Endometrial microvascular endothelial cells (primary cell): Measurements from ENCODE around the gene EAF1. TPM values are rescaled to one million over a fixed set of nuclear protein-coding genes. Genes with fewer than 3 reads are reported as not detected.
"Not testable (repeated sequence)": the region's sequence is repeated elsewhere in the genome, so short reads cannot be mapped to it uniquely, and the experiment has no call there.

ENCODE experiments used
- in situ Hi-C: cut with HindIII; loops from 2 replicates; pipeline ENCODE4 v1.10.0; 2017; ENCODE audit warnings: low sequenced_read_pairs, low pct_unique_long_range_greater_than_20kb; ENCODE audit errors: inconsistent ontology term
- total RNA-seq: library from RNA; depleted of rRNA; stranded (reverse); fragments of >200 nt; gene quantifications from one replicate; pipeline ENCODE4 v1.2.3, GENCODE V29; 2015; ENCODE audit errors: inconsistent ontology term

EAF1 gene
- total RNA-seq, 1 donor from 2014 or later, result 17.6 TPM

DNA sequence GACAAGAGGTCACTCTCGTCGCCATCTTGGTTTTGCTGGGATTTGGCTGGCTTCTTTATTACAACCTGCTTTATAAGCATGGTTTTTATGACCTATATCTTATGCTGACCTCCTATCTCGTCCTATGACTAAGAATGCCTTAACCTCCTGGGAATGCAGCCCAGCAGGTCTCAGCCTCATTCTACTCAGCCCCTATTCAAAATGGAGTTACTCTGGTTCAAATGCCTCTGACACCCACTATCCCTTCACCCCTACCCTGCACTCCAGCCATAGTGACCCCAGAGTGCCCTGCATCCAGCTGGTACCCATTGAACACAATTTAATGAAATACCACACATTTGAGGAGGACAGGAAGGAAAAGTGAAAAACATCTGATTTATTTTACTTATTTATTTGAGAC is 23.4 kb upstream of the EAF1 start:
- in situ Hi-C loops, result no loop called here

DNA sequence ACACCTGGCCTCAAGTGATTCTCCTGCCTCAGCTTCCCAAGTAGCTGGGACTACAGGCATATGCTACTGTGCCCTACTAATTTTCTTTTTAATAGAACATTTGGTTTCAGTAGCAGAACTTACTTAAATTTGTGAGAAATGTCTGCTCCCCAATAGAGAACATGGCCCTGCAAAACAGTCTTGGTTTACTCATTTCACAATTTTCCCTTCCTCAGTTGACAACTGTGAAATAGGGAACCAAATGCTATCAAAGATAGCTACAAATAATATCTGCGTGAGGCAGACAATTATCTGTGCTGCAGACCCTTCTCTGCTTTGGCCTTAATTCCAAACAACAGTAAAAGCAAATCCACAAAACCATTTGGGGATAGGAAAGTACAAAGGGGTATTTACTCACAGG is 22.6 kb upstream of the EAF1 start:
- in situ Hi-C loops, result no loop called here

DNA sequence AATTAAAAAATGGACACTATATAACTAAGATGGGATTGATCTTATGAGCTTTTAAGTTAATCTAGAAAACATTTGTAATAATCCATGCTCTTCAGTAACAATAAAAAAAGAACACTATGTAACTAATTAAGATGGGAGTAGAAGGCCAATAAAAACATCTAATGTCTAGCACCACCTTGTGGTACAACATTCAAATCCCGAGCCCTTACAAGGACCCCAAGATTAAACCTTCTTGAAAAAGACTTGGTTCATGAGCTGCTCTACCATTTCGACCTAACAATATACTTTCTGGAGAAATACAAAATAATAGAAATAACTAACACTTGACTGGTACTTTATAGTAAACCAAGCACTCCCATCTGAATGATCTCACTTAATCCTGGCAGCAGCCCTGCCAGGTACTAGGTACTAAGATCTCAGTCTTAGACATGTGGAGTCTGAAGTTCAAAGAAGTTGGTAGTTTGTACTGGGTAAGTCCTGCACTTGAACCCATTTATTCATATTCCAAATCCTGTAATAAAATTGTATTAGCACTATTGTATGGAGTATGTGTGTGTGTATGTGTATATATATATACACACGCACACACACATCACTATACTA is 21.8 kb upstream of the EAF1 start:
- in situ Hi-C loops, result no loop called here

DNA sequence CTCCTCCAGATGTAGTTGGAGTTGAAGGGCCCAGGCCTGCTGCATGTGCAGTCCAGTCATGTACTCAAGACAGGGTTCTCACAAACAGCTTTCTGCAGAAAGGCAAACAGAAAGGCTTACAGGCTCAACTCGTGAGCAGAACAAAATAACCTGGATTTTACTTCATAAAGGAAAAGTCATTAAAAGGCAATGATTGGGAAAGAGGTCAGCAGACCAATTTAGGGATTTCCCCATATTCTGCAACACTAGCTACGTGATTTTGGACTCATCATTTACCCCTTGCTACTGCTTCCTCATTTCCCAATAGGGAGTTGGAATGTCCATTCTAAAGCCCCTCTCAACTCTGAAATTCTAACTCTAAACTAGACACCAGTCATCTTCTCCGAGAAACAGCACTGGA is 18.2 kb upstream of the EAF1 start:
- in situ Hi-C loops, result no loop called here

DNA sequence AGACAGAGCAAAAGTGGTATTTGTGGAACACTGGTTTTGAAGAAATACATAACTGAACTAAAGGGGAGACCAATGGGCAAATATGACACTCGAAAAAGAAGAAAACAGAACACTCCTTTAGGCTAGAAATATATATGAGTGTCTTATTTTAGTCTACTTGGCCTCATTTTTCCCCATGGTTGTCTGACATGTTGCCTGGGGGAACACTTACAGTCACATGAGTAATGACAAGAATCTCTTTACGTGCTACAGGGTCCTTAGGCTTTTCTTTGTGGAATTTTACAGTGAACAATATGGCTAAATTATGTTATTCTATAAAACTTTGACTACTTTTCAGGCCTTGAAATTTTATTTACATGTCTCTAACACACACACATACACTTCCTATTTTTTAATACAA is 17.6 kb upstream of the EAF1 start:
- in situ Hi-C loops, result no loop called here

DNA sequence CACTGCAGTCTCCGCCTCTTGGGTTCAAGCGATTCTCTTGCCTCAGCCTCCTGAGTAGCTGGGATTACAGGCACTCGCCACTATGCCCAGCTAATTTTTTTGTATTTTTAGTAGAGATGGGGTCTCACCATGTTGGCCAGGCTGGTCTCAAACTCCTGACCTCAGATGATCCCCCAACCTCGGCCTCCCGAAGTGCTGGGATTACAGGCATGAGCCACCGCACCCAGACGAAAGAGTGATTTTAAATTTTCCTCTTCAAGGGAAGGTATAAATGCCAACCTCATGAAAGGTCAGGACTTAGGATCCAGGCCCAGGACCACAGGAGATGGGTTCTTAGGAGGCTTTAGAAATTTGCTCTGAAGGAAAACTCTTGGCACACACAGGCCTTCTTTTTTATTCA is 16.4 kb upstream of the EAF1 start:
- in situ Hi-C loops, result not testable (repeated sequence)

DNA sequence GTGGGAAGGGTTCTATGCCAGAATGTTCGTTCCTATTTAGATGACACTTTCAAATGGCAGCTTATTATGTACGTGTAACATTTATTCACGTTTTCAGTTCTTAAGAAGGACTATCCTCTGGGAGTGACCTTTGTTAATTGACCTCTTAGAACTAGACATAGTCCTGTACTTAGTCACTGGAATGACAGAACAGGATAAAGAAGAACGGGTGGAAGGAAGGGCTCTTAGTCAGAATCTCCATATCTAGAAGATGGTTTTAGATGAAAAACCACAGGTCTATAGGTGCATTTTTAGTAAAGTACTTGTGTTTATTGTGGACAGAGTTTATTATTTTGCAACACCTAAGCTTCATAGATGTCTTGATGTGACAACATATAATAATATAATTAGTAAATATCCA is 6.5 kb upstream of the EAF1 start:
- in situ Hi-C loops, result no loop called here

DNA sequence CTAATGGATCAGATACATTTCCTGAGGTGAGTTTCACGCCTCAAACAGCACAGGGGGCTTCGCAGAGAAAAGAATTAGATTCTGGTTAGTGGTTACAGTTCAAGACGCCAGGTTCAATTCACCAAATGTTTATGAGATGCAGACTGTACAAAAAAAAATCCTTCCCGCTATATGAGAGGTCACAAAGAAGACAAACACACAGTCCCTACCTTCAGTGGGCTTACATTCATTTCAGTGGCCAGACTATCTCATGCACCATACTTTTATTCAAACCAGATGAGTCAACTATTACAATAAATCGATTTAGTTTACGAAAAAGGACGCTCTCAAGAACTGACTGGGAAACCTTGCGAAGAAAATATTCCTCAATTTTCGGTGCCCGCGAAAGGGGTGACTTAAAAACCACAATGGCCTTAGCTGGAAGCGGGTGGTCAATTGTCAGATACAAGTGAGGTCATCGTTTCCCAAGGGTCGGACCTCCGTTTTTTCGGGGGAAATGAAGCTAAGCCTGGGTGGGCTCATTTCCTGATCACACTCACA is 749 bp upstream of the EAF1 start:
- in situ Hi-C loops, result no loop called here

DNA sequence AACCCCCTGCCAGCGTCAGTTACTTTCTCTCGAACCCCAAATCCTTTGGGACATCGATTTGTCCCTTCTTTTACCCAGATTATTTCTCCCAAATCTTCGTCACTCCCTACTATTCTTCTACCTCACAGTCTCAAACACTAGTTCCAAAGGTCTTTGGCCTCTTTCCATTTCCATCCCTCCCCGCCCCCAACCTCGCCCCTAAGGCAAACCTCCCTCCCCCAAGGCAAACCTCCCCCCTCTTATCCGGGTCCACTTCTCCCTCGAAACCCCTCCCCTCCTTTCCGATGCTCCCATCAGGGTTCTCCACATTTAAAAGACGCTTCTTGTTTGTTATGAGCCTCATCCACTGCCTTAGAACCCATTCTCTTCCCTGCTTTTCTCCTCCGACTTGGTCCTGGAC is 583 bp downstream of the EAF1 start:
- in situ Hi-C loops, result no loop called here

DNA sequence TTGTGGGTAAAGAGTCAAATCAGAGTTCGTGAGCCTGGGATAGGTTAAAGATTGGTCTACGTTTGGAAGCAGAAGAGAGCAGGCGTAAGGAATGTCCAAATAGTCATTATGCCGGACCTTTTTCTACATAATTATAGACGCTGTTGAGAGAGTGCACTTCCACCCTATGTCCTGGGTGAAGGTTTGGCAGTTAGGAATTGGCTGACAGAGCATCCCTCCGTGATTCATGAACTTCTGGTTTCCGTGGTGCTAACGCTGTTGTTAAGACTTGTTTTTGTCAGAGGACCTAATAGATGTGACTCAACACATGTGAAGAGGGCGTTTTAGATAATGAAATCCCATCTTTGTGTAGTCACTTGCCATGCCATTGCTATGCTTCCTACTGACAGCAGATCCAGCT is 1.1 kb downstream of the EAF1 start:
- in situ Hi-C loops, result no loop called here

DNA sequence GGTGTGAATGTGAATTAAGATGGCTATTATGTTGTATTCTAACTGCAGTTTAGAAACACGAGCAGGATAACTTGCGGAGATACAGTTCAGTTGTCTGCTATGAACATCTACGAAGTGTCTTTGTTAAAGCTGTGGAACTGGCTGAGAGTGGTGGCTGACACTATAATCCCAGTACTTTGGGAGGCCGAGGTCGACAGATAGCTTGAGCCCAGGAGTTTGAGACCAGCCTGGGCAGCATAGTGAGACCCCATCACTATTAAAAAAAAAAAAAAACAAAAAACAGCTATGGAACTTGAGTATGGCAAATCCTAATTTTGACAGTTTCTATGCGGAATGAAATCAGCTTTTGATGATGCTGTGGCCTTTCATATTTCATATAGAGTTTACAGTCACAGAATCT is 1.7 kb downstream of the EAF1 start:
- in situ Hi-C loops, result no loop called here

DNA sequence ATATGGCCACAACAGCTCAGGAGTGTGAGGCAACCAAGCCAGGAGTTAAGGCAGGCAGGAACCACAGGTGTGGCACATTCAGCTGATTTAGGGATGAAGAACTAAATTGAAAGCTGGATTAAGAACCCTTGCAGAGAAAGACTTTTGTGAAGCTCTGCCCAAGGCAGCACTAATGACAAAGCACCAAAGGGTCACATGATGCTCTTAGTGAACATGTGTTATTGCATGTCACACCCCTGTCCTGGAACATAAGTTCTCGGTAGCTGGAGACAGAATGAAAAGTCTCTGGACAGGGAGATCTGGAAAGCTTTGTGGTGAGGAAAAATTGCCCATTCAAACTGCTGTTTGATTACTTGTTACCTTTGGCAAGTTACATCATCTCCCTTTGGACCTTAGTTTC is 3.2 kb downstream of the EAF1 start:
- in situ Hi-C loops, result no loop called here

DNA sequence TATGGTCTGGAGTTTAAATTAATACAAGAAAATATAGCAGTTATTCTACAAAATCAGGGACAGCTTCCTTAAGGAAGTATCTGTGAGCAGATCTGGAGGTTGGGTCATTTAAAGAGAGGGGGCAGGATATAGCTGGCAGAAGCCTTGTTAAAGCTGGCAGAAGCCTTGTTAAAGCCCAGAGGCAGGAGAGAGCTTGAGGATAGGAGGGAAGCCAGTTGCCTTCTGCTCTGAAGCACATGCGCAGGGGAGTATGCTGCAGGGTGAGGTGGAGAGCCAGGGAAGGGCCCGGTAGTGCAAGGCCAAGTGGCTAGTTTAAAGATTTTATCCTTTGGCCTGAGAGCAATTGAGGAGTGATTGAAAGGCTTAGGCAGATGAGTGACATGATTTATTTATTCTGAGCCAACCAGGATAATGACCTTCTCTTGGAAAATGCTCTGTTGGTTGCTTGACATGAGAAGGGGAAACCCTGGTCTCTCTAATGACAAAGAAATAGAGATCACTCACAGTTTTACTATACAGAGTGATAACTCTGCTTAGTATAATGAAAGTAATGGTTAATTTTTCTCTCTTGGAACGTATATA is 3.9 kb downstream of the EAF1 start:
- in situ Hi-C loops, result no loop called here

DNA sequence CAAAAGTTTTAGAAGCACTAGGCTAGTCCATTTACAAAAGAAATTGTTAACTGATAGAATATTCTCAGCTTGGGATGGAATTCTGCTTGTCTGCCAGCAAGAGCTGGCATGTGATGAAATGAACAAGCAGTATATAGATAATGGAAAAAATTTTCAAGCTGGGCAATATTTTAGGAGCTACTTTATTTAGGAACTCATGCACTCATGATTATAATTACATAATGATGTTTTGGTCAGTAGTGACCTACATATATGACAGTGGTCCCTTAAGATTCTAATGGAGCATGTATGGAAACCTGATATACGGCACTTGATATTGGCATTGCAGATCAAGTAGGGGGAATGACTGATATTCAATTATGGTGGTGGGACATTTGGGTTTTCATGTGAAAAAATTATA is 6.1 kb downstream of the EAF1 start:
- in situ Hi-C loops, result no loop called here

DNA sequence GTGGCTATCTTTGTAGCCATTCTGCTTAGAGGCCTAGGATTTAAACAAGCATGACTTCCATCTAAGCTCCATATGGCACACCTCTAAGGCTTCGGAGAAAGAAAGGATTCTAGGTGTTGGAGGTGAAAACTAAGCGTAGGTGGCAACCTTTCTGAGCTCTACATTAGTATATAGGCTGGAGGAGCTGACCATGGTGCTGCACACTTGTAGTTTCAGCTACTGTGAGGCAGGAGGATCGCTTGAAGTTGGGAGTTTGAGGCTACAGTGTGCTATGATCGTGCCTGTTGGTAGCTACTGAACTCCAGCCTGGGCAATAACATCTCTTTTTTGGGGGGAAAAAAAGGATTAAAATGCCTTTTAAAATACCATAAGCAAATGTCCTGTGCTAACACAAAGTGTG is 7.4 kb downstream of the EAF1 start:
- in situ Hi-C loops, result no loop called here

DNA sequence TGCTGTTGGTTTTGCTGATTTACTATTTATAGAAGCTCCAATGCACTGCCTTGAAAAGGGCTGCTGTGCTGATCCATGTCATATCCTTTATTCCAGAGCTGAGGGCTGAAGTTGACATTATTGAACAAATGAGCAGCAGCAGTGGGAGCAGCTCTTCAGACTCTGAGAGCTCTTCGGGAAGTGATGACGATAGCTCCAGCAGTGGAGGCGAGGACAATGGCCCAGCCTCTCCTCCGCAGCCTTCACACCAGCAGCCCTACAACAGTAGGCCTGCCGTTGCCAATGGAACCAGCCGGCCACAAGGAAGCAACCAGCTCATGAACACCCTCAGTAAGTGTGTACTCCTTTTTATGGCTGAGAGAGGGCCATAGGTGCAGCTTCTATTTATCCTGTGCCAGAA is 8.8 kb downstream of the EAF1 start:
- in situ Hi-C loops, result no loop called here

DNA sequence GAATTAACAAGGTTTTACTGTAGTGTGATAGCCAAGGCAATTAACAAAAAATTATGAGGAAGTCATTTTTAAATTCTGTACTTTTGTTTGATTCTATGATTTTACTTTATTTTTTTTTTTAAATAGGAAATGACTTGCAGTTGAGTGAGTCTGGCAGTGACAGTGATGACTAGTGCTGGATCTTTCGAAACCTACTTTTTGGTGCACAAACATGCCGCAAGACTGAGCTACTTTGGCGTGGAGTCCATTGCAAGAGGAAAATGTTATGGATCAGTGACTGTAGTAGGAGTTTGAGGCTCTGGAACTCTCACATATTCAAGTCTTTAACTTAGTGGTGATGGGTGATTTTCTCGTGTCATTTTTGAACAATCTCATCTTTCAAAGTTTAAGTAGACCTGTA is 11.6 kb downstream of the EAF1 start:
- in situ Hi-C loops, result no loop called here

DNA sequence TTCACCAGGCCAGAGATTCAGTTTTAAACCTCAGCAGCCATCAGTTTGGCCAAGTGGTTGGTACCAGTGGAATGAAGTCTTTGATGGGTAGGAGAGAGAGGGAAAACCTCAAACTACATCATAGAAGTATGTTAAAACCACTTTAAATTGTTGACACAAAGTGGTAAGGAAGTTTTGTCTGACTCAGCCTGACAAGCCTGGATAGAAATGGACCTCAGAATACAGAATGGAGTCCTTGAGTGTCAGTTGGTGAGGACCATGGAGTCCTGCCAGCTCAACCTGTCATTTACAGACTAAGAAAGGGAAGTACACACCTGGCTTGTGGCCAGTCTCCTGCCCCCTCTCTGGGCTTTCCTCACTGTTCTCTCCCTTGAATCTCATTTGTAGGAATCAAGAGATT is 12.1 kb downstream of the EAF1 start:
- in situ Hi-C loops, result no loop called here

DNA sequence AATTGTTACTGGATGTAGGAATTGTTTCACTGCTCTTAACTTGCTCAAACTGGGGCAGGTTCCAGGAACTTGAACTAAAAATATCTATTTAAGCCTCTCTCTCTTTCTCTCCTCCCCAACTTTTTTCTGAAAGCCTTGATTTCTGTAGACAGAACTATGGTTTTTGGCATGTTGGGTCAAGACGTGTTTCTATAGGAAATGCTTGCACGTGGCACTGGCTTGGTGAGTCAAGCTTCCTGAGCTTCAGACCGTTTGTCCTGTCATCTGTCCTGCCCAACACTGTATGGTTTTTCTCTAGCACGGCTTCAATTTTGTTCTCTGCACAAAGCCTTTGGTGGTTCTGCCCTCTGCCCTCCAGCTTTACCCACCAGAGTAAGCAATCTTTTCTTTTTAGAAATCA is 13.5 kb downstream of the EAF1 start:
- in situ Hi-C loops, result no loop called here

DNA sequence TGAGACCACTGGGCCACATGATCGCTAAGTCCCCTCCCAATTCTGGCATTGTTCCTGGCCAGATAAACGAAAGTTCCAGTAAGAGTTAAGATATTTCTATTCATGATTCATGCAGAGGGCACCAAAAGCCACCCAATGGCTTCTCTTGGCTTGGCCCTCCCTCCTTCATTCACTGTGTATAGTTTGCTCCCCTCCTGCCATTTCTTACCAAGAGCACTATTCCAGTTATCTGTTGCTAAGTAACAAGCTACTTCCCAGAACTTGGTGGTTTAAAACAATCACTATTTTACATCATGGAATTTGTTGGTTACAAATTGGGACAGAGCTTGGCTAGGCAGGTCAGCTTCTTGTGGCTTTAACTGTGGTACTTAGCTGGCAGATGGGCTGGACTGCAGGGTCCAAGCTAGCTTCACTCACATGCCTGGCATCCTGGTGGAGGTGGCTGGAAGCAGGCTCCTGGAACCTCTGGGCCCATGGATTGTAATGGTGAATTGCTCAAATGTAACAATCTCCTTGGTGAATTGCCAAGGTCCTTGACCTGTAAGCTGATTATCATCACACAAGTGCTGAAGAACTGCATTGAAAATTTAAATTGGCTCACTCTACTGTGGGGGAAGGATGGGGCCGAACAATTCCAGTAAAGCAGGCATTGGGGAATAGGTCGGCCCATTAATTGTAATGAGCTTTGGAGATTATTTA is 16.6 kb downstream of the EAF1 start:
- in situ Hi-C loops, result no loop called here
